Measurements from ENCODE around the gene KAZN.
"Not testable (repeated sequence)": the region's sequence is repeated elsewhere in the genome, so short reads cannot be mapped to it uniquely, and the experiment has no call there.

Gene KAZN

DNA sequence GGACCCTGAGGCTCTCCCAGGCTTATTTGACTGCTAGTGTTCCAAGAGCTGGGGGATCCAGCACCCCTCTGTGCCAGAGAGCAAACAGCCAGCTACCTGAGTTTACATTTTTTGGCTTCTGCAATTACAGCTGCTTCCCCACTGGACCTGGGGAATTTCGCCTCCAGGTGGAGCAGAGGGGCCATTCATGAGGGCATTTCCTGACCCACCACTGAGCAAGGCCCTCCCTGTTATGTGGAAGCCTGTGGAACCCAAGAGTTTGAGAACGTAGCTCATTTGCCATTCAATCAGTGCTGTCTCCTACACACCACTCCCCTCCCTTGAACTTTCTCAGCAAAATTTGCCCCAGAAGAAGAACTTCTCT lies 512.4 kb downstream of the KAZN start:
- DNase-seq (ENCODE audit: low read depth in 2 of 2) = no peak

- DNase-seq (ENCODE audit: low read depth in 2 of 2) = no peak
These were observed 514.7 kb downstream of the KAZN start for GRCh38 chr1:15113146-15113545.

- DNase-seq (ENCODE audit: low read depth in 2 of 2) = no peak
These were observed 516.4 kb downstream of the KAZN start for GRCh38 chr1:15114884-15115283.

DNA sequence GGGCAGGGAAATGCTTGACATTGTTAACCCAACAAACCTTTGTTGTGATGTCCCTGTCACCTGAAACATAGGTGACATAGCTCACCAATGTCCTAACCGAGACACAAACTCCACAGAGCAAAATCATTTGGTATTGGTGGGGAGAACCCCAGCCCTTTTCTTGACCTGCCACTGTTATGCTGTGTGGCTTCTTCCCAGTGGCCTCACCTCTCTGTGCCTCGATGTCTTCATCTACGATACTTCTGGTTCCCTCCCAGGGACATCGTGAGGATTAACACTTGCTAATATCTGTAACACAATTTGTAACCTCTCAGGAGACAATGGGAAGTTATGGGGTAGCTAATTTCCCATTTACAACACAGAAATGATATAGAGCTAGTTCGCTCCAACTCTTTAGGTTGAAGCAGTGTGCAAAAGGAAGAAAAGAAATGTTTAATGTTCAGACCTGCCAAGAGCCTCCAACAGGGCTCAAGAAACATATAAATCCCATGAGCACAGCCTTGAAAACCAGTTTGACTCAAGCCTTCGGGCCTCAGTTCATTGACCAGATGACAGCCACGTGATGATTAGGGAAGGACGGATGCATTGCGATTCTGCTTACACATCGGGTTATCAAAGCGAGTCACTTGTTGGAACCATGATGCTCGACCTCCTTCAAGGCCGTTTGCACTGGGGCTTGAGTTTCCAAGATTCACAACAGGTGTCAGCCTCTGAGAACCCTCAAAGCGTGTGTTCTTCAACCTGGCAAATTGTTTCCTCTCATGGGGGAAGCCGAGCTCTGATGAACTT lies 517.3 kb downstream of the KAZN start:
- no peak for DNase-seq (ENCODE audit: low read depth in 2 of 2)

GRCh38 chr1:15116966-15117365 lies 518.5 kb downstream of the KAZN start:
- no peak for DNase-seq (ENCODE audit: low read depth in 2 of 2)

DNA sequence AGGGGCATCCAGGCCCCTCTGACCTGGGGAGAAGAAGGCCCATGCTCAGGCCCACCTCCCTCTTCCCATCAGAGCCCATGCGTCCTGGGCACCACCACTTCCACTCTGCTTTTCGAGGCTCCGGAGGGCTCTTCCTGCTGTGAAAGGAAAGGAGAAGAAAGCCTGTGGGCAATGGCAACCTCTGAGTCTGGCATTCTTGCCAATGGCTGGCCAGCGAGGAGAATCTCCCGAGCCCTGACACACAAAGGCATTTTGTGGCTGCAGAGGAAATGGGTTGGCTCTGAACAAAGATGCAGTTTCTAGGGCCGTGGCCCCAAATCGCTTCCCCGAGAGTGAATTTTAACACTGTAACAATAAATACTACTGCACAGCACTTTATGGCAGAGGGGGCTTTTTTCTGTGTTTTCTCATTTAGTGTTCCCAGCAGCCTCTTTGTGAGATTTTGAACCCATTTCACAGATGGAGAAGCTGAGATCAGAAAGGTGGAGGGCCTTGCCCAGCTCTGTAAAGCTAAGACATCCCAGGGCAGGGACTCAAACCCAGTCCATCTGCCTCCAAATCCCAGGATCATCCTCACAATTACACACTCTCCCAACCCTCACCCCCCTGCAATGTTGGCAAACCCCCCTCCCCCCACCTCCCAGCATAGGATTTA lies 519.3 kb downstream of the KAZN start:
- no peak for DNase-seq (ENCODE audit: low read depth in 2 of 2)

GRCh38 chr1:15118579-15118978 lies 520.1 kb downstream of the KAZN start:
- no peak for DNase-seq (ENCODE audit: low read depth in 2 of 2)

GRCh38 chr1:15120251-15120945 lies 521.9 kb downstream of the KAZN start:
- DNase-seq (ENCODE audit: low read depth in 2 of 2) = no peak

DNA sequence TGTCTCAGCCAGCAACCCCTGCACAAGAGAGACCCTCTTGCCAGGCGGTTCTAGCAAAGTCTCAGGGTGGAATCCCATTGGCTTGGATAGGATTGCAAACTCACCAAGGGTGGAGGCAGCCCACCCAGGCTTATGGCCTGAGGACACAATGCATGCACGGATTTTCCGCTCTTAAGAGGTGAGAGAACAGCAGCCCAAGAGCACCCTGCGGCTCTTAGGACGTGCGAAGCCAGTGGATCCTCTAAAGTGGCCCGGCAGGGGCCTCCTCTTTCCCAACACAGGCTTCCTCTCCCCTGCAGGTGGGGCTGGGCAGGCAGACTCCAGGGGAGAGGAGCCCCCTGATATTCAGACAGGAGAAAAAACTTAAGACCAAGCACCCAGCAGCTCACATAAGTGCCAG lies 523.8 kb downstream of the KAZN start:
- no peak for DNase-seq (ENCODE audit: low read depth in 2 of 2)

DNA sequence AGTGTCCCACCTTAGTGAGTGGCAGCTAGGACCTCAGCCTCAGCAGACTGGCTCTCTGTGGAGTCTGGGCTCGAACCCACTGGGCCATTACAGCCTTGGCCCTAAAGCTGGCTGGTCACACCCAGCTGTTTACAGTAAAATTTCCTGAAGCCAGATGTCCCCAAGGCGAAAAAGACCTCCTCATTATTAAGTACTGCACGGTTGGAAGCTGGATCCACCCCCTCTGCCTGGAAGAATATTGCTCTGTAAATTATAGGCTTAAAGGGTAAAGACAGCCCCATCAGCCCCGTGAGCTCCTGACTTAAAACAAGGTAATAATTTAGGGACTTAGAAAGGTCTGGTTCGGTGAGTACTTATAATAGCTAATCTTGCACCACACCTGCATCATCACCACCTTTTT lies 524.8 kb downstream of the KAZN start:
- no peak for DNase-seq (ENCODE audit: low read depth in 2 of 2)

GRCh38 chr1:15123925-15124324 lies 525.4 kb downstream of the KAZN start:
- no peak for DNase-seq (ENCODE audit: low read depth in 2 of 2)

GRCh38 chr1:15124362-15125100 lies 526.0 kb downstream of the KAZN start:
- no peak for DNase-seq (ENCODE audit: low read depth in 2 of 2)

GRCh38 chr1:15125101-15125745 lies 526.7 kb downstream of the KAZN start:
- DNase-seq (ENCODE audit: low read depth in 2 of 2) = no peak

GRCh38 chr1:15128077-15128476 lies 529.6 kb downstream of the KAZN start:
- no peak for DNase-seq (ENCODE audit: low read depth in 2 of 2)

DNA sequence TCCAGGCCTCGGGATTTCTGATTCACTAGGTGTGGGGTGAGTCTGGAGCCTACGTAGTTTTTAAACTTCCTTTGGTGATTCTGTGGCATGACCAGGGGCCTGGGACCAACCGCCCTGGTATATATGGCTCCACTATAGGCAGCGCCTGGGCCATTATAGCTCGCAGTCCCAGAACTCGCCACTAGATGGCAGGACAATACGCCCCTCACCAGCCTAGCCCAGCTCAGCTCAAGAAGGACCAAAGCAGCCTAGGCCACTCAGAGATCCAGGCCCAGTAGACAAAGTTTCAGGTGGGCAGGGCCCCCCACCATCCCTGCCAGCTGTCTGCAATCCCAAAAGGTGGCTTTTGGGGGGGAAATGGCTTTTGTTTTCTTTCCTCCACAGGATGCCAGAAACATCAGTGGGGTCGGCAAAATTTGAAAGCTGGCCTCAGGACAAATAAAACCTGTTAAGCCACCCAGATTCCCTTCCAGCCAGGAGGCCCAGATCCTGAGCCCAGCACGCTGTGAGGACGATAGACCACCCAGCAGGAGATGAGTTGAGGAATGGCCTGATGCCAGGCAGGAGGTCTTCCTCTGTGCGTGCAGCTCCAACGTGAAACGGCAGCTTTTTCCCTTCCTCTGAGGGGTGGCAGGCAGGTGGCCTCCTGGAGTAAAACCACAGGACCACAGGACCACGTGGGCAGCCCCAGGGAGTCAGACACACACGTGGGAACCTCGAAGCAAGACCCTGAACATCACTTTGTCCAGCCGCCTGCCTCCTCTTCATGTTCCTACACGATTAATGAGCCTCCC lies 530.2 kb downstream of the KAZN start:
- peak; percentile 58 to 68 for DNase-seq (ENCODE audit: low read depth in 2 of 2)

- no peak for DNase-seq (ENCODE audit: low read depth in 2 of 2)
These were observed 531.5 kb downstream of the KAZN start for GRCh38 chr1:15129944-15130343.

- DNase-seq (ENCODE audit: low read depth in 2 of 2) = no peak
These were observed 532.1 kb downstream of the KAZN start for GRCh38 chr1:15130607-15131006.

DNA sequence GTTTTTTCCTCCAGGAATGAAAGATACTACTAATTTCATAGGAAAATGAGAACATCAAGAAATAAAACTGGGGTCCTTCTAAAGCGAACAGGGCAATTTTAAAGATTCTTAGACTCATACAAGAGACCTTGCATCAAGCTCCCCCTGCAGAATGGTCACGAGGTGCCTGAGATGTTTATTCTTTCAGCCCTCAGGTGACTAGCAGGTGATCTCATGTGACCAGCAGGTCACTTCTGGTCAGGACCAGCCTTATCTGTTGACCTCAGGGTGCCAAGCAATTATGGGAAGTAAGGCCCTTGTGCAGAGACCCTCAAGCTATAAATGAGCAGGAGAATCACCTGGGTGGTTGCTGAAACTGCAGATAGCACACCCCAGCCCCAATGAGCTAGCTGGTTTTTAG lies 534.5 kb downstream of the KAZN start:
- DNase-seq (ENCODE audit: low read depth in 2 of 2) = no peak

DNA sequence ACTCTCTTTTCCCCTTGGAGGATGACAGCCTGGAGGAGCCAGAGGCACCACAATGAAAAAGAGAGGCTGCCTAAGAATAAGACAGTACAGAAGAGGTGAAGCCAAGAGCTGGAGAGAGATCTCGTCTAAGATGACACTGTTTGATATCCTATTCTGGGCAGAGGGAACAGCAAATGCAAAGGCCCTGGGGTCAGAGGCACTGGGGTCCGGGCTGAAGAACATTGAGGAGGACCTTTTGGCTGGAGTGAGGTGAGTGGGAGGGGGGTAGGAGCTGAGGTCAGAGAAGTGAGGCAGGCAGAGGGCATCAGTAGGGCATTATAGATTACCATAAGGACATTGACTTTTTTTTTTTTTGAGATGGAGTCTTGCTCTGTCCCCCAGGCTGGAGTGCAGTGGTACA lies 535.8 kb downstream of the KAZN start:
- no peak for DNase-seq (ENCODE audit: low read depth in 2 of 2)

DNA sequence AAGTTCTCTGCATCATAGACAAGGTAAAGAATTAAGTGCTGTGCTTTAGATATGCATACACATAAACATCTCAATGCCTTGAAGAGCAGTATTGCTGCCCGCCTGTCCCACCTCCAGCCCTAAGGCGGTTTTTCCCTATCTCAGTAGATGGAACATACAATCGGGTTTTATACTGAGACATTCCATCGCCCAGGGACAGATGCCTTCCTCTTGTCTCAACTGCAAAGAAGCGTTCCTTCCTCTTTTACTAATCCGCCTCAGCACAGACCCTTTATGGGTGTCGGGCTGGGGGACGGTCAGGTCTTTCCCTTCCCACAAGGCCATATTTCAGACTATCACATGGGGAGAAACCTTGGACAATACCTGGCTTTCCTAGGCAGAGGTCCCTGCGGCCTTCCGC lies 537.1 kb downstream of the KAZN start:
- DNase-seq (ENCODE audit: low read depth in 2 of 2) = not testable (repeated sequence)

DNA sequence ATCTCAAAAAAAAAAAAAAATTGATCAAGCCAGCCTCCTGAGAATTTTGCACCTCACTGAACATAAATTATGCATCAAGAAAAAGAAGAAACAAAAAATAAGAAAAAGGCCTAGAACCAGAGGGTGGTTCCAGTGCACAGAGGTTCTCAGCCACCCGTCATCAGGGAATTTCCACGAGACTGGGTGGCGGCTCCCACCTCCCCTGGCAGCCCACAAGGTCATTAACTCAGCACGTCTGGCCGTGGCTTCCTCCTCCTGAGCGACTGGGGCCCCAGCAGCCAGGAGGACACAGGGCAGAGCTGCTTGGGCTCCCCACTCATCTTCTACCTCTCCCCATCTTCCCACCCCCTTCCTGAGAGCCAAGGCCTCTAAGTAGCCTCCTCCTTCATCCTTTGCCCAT lies 539.3 kb downstream of the KAZN start:
- DNase-seq (ENCODE audit: low read depth in 2 of 2) = no peak

Measured in stimulated activated CD4-positive, alpha-beta T cell treated with anti-CD3 and anti-CD28 coated beads, Interleukin-1b, Interleukin-23, amount 100 ng/mL, for 4 hours (primary cell).